SK-N-MC (cell line): ENCODE results near the gene CIDEA.

Experiments used
- DNase-seq: peaks from one replicate; pipeline ENCODE4 v3.0.0-alpha.2; 2011; ENCODE audit warnings: low read depth, low spot score
- H3K27ac ChIP-seq: fragments of 200-600 bp; sonication (generic); 2 replicates; pipeline ENCODE4 v1.5.1; 2016; ENCODE audit warnings: mixed run types
- H3K36me3 ChIP-seq: fragments of 200-600 bp; sonication (generic); 2 replicates; pipeline ENCODE4 v1.6.1; 2017; ENCODE audit warnings: antibody characterized with exemption, low read length, mixed read lengths; ENCODE audit not compliant: insufficient read depth
- H3K4me3 ChIP-seq: fragments of 200-600 bp; sonication (generic); 2 replicates; pipeline ENCODE4 v1.5.1; 2016
- H3K9ac ChIP-seq: fragments of 200-600 bp; sonication (generic); 2 replicates; pipeline ENCODE4 v1.8.0; 2017; ENCODE audit warnings: mixed run types, mixed read lengths; ENCODE audit not compliant: insufficient read length
- H3K9me3 ChIP-seq: fragments of 200-600 bp; sonication (generic); 2 replicates; pipeline ENCODE4 v1.6.1; 2017; ENCODE audit warnings: low read depth, mild to moderate bottlenecking, antibody characterized with exemption, low read length, moderate library complexity, mixed read lengths
- EZH2 ChIP-seq: fragments of 200-600 bp; sonication (generic); IDR thresholded peaks from one replicate; pipeline ENCODE4 v1.6.1; 2017; ENCODE audit warnings: antibody characterized with exemption
- FOXP2 ChIP-seq: optimal IDR thresholded peaks from 2 replicates; pipeline ENCODE3; 2011; ENCODE audit warnings: mild to moderate bottlenecking, moderate library complexity; ENCODE audit not compliant: insufficient read depth; ENCODE audit errors: extremely low read length, control extremely low read depth
- POLR2AphosphoS5 ChIP-seq: IDR thresholded peaks from 2 replicates; pipeline ENCODE4 v1.6.1; 2012; ENCODE audit warnings: mild to moderate bottlenecking, low read depth, low read length, borderline replicate concordance

The CIDEA gene

GRCh38 chr18:12264864-12265263 lies 10.7 kb downstream of the CIDEA start:
- Histone ChIP-seq H3K36me3 (no peaks in the 10 kb centered on the region), H3K9me3 (no peaks in the 10 kb centered on the region), H3K4me3 (no peak overlapping the region), H3K9ac (no peak overlapping the region), H3K27ac (no peak overlapping the region)
- DNase-seq: no peak
- no peak for TF ChIP-seq FOXP2
- TF ChIP-seq POLR2AphosphoS5: no peak
- no peak for TF ChIP-seq EZH2

- peak; percentile 32 for DNase-seq
- no peaks in the 10 kb centered on the region for H3K36me3 ChIP-seq
- H3K4me3 ChIP-seq: peak overlapping the region; percentile 80
- peak overlapping the region; percentile 82 for H3K9ac ChIP-seq
- H3K9me3 ChIP-seq: no peaks in the 10 kb centered on the region
- TF ChIP-seq FOXP2 (no peak), POLR2AphosphoS5 (peak; percentile 33; the same call in 1 of the 2 replicates), EZH2 (no peak)
- 0 out of 2 replicates have a peak overlapping the region, but pooled peaks have one; percentile 44 for H3K27ac ChIP-seq
Observed at GRCh38 chr18:12271376-12272235, 17.4 kb downstream of the CIDEA start.

- Histone ChIP-seq H3K9me3 (no peaks in the 10 kb centered on the region), H3K4me3 (no peak overlapping the region), H3K36me3 (no peaks in the 10 kb centered on the region), H3K27ac (no peak overlapping the region), H3K9ac (no peak overlapping the region)
- DNase-seq: no peak
- no peak for TF ChIP-seq POLR2AphosphoS5
- TF ChIP-seq FOXP2: no peak
- no peak for TF ChIP-seq EZH2
Observed at GRCh38 chr18:12274793-12275192, 20.6 kb downstream of the CIDEA start.

GRCh38 chr18:12276736-12277554 lies 22.8 kb downstream of the CIDEA start:
- Histone ChIP-seq H3K27ac (no peak overlapping the region), H3K9me3 (no peaks in the 10 kb centered on the region), H3K36me3 (no peaks in the 10 kb centered on the region), H3K4me3 (no peak overlapping the region), H3K9ac (no peak overlapping the region)
- DNase-seq: no peak
- TF ChIP-seq FOXP2: no peak
- no peak for TF ChIP-seq POLR2AphosphoS5
- no peak for TF ChIP-seq EZH2

GRCh38 chr18:12278215-12278671 lies 24.1 kb downstream of the CIDEA start:
- H3K9me3 ChIP-seq: no peaks in the 10 kb centered on the region
- no peak for DNase-seq
- H3K9ac ChIP-seq: peak overlapping the region; percentile 12
- no peaks in the 10 kb centered on the region for H3K36me3 ChIP-seq
- no peak overlapping the region for H3K4me3 ChIP-seq
- no peak overlapping the region for H3K27ac ChIP-seq
- TF ChIP-seq EZH2 (no peak), FOXP2 (no peak), POLR2AphosphoS5 (no peak)

GRCh38 chr18:12278741-12279682 lies 24.9 kb downstream of the CIDEA start:
- no peaks in the 10 kb centered on the region for H3K36me3 ChIP-seq
- H3K27ac ChIP-seq: no peak overlapping the region
- no peak for DNase-seq
- TF ChIP-seq POLR2AphosphoS5 (no peak), FOXP2 (no peak), EZH2 (no peak)
- no peaks in the 10 kb centered on the region for H3K9me3 ChIP-seq
- H3K4me3 ChIP-seq: no peak overlapping the region
- peak overlapping the region; percentile 12 for H3K9ac ChIP-seq

GRCh38 chr18:12279781-12280531 lies 25.8 kb downstream of the CIDEA start:
- no peak for DNase-seq
- no peak overlapping the region for H3K27ac ChIP-seq
- TF ChIP-seq POLR2AphosphoS5: no peak
- no peak for TF ChIP-seq FOXP2
- no peak for TF ChIP-seq EZH2
- H3K4me3 ChIP-seq: no peak overlapping the region
- no peaks in the 10 kb centered on the region for H3K36me3 ChIP-seq
- no peak overlapping the region for H3K9ac ChIP-seq
- H3K9me3 ChIP-seq: no peaks in the 10 kb centered on the region
